Thyroid gland (tissue), 4 donors: ENCODE data around the gene PARD6B.

Experiments used
- CTCF ChIP-seq, 6 experiments: fragments of 200-600 bp in 3 of 6; fragments of 450-650 bp in 3 of 6; sonication (generic) in 3 of 6; IDR thresholded peaks; one replicate each; pipeline ENCODE4 v1.5.1; 2016 to 2019; ENCODE audit warnings: antibody characterized with exemption in 6 of 6, mild to moderate bottlenecking in 2 of 6, inconsistent platforms in 1 of 6, moderate library complexity in 1 of 6
- POLR2A ChIP-seq, 2 donors: fragments of 450-650 bp; IDR thresholded peaks; one replicate each; pipeline ENCODE4 v1.6.1; 2017; ENCODE audit warnings: antibody characterized with exemption in 2 of 2, mild to moderate bottlenecking in 2 of 2, moderate library complexity in 1 of 2

GRCh38 chr20:50754420-50754819, 23.0 kb downstream of the PARD6B start:
- no peak for TF ChIP-seq CTCF (IDR thresholded peaks at IDR 0.05)
- no peak for TF ChIP-seq POLR2A (IDR thresholded peaks at IDR 0.05)
